GM19240 (cell line): ENCODE results near the gene PYY.
"Not testable (repeated sequence)": the region's sequence is repeated elsewhere in the genome, so short reads cannot be mapped to it uniquely, and the experiment has no call there.

ENCODE experiments used
- DNase-seq: peaks from one replicate; pipeline ENCODE4 v3.0.0; 2011; ENCODE audit warnings: low spot score; ENCODE audit not compliant: insufficient read length

Gene PYY

DNA sequence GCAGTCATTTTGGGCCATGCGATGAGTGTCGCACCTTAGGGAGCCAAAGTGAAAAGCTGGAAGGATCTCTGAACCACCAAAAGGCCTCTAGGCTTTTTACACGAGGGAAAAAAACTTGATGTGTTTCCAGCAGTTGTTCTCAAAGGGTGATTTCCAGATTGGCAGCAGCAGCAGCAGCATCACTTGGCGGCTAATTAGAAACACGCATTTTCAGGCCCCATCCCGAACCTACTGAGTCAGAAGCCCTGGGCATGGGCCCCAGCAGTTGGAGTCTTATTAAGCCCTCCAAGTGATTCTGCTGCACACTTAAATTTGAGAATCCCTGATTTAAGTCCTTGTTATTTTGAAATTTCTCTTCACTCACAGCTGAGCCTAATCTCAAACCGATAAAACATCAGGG, 25.3 kb upstream of the PYY start:
- no peak for DNase-seq

DNA sequence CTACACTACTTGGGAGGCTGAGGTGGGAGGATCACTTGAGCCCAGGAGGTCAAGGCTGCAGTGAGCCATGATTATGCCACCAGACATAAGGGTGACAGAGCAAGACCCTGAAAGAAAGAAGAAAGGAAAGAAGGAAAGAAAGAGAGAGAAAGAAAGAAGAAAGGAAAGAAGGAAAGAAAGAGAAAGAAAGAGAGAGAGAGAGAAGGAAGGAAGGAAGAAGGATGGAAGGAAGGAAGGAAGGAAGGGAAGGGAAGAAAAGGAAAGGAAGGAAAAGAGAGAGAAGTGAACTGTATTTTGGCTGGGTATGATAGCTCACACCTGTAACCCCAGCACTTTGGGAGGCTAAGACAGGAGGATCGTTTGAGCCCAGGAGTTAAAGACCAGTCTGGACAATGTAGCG, 24.3 kb upstream of the PYY start:
- DNase-seq: no peak

DNA sequence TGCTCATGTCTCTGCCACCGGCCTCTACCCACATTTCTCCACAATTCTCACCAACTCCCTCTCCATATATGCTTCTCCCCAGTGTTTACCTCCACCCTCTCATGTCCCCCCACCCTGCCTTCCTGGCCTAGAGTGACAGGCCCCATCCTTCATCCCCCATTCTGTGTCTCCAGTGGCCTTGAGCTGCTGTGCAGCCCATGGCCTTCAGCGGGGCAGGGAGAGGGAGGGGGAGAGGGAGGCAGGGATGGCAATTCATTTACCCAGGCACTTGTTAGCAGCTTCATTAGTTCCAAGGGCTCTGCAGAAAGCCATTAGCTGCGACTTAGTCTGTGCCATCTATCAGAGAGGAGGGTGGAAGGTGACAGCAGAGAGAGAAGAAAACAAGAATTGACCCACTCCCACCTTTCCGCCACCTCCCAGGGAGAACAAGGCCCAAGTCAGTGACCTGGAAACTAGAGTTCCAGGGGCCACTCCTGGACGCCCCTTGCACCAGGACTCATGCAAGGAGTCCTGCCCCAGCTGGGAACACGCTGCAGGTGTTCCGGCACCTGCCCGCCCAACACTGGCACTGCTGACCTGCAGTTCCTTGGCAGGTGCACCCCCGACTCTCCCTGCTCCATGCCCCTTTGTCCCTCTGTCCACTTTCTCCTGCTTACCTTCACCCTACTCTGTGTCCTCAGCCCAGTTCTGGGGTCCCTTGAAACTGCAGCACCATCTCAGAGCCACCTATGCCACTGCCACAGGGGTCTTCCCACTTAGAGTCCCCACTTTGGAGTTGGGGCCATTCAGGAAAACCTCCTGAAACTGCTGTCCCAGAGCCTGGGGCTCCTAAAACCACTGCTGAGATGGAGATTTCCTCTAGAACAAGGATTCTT, 23.5 kb upstream of the PYY start:
- no peak for DNase-seq

DNA sequence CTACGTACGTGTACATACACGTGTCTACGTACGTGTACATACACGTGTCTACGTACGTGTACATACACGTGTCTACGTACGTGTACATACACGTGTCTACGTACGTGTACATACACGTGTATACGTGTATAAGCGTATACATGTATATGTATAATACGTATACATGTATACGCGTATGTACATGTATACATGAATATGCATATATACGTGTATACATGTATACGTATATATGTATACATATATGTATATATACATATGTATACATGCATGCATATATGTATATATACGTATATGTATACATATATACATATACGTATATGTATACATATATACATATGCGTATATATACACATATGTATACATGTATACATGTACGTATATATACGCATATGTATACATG, 22.2 kb upstream of the PYY start:
- DNase-seq: no peak

DNA sequence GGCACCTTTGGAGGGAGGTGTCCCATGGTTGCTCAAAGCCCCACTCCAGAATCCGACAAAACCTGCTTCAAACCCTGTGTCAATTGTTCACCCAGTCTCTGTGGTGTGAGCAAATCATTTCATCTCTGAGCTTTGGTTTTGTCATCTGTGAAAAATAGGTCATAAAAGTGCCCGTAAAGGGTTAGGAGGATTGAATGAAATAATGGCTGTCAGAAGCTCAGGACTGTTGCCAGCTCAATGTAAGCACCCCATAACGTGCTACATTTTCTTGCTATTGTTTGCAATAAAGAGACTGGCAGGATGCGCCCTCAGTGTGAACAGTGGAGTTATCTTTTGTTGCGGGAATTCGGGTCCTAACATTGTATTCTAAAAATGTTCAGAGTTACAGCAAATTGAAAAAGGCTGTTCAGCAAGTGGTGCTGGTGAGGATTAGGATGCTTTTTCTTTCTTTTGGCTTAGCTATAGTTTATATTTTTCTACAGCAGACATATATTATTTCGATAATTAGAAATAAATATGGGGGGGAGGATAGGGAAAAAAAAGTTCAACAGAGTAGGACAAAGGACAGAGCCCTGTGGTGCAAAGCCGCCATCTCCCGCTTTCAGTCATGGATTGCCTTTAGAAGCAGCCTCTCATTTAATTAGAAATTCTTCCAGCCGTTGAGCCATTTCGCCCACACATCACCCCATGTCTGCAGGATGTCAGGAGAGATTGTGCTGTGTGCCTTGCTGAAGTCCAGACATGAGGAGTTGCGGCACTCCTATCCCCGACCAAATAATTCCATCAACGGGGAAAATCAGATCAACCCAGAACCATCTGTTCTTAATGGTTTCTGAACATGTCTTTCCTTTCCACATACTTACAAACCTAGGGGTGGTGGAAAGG, 20.9 kb upstream of the PYY start:
- no peak for DNase-seq

DNA sequence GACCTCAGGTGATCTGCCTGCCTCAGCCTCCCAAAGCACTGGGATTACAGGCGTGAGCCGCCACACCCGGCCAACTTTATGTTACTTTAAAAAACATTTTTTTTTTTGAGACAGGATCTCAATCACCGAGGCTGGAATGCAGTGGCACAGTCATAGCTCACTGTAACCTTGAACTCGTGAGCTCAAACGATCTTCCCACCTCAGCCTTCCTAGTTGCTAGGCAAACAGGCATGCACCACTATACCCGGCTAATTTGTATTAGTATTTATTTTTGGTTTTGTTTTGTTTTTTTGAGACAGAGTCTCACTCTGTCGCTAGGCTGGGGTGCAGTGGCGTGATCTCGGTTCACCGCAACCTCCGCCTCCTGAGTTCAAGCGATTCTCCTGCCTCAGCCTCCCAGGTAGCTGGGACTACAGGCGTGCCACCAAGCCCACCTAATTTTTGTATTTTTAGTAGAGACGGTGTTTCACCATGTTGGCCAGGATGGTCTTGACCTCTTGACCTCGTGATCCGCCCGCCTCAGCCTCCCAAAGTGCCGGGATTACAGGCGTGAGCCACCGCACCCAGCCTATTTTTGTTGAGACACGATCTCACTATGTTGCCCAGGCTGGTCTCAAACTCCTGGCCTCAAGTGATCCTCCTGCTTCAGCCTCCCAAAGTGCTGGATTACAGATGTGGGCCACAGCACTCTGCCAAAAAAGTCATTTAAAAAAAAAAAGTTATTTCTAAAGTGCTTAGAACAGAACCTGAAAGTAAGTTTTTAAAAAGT, 18.9 kb upstream of the PYY start:
- not testable (repeated sequence) for DNase-seq

DNA sequence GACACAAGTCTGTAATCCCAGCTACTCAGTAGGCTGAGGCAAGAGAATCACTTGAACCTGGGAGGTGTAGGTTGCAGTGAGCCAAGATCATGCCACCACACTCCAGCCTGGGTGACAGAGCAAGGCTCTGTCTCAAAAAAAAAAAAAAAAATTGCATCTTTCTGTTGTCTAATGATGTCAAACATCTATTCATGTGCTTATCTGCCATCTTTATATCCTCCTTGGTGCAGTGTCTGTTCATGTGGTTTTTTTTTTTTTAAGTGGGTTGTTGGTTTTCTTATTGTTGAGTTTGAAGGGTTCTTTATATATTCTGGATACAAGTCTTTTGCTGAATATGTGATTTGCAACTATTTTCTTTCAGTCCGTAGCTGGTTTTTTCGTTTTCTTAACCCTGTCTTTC, 17.7 kb upstream of the PYY start:
- DNase-seq: not testable (repeated sequence)

DNA sequence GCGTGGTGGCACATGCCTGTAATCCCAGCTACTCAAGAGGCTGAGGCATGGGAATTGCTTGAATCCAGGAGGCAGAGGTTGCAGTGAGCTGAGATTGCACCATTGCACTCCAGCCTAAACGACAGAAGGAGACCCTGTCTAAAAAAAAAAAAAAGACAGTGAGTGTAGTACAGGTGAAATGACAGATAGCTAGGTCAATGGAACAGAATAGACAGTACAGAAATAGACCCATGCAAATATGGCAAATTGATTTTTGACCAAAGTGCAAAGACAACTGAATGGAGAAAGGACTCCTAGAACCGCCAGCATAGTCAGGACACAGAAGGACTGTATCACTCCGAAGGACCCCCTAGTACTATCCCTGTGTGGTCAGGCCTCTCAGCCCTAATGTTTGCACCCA, 16.6 kb upstream of the PYY start:
- DNase-seq: no peak

DNA sequence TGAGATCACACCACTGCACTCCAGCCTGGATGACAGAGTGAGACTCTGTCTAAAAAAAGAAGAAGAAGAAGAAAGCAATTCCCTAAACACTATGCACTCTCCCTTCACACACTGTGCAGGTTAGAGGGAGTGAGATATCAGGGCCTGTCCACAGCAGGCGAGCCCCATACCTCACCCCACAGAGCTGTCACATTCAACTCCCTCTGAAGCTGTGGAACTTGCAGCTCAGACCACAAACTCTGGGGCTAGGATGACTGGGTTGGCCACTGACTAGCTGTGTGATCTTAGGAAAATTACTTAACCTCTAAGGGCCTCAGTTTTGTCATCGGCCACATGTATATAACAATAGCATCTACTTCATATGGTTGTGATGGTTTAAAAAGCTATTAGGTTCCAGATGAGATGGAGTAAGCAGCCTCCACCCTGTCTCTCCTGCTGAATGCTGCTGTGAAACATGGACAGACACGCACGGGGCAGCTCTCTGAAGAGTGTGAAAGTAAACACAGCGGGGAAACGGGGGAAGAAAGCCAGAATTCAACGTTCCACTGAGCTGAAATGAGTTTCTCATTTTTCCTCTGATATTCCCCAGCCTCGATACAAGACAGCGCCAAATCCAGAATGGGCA, 13.6 kb upstream of the PYY start:
- no peak for DNase-seq

DNA sequence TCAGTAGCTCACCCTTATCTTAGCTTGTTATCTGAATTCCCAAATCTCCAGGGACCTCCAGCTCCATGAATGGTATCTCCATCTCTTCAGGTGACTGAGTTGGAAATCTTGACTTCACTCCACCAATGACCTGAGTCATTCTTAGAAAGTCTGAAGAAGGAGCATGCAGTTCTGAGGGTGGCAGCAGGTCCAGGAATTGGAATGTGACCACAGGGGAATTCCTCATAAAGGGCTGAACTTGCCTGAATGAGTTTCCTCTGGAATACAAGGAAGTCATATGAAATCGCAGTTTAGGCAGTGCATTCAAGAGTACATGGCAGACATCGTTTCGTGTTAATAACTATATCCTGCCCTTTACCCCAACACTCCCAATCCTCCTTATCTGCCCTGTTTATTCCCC, 12.5 kb upstream of the PYY start:
- DNase-seq: no peak

DNA sequence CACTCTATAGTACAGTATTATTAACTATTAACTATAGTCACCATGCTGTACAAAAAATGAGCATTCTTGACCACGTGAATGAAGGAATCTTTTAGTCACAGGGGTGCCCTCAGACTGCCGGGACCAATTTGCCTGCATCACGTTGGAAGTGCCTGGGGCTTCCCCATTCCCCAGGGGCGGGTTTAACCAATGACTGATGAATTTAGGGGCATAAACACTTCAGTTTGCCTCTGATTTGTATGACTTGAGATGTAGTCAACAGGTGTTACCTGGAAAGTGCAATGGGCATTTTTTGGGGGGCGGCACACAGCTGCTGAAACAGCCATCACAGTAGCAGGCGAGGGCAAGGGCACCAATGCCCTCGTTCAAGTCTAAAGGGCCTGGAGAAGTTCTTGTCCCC, 8.7 kb upstream of the PYY start:
- no peak for DNase-seq

DNA sequence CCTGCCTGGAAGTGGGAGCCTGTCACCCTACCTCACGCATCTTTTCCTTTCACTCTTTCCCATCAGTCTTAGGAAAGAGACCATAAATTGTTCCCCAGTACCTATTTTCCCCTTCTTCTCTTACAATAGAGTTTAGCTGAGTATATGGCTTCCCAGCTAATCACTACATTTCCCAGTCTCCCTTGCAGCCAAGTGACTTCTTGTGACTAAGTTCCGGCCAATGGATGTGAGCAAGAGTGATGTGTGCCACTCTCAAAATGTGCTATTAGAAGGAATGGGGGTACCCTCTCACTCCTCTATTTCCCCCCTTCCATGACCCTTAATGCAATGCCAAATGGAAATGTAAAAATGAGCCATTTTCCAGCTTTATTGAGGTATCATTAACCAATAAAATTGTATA, 8.2 kb upstream of the PYY start:
- no peak for DNase-seq

DNA sequence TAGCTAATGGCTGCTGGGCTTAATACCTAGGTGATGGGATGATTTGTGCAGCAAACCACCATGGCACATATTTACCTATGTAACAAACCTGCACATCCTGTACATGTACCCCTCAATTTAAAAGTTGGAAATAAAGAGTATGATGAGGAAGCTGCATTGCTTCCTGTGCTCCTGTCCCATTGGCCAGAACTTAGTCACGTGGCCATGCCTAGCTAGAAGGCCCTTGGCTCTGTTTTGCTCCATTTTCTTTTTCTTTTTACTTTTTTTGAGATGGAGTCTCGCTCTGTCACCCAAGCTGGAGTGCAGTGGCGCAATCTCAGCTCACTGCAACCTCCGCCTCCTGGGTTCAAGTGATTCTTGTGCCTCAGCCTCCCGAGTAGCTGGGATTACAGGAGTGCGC, 7.6 kb upstream of the PYY start:
- not testable (repeated sequence) for DNase-seq

DNA sequence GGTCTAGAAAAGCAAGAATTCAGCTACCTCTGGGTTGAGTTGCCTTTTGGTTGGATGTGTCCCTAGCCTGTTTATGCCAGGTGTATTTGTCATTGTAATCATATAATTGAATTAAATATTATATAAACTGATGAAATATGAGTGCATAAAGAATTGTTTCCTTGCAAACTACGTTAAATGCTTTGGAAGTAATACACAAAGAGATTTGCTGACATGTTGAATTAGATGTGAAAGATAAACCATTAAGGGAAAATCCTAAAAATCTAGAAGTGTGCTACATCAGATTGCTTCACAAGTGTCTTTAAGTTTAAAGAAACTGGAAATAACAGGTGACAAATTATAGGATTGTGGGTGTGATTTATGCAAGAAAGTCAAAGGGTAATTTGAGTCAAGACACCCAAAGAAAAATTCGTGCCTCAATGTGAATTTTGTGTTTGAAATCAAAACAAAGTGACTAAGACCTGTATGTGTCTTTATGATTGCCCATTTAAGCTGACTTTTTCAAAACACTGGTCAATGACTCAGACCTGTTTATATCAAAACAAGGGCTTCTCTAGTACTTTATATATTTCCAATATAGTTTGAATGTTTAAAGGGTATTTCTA, 5.1 kb upstream of the PYY start:
- no peak for DNase-seq

DNA sequence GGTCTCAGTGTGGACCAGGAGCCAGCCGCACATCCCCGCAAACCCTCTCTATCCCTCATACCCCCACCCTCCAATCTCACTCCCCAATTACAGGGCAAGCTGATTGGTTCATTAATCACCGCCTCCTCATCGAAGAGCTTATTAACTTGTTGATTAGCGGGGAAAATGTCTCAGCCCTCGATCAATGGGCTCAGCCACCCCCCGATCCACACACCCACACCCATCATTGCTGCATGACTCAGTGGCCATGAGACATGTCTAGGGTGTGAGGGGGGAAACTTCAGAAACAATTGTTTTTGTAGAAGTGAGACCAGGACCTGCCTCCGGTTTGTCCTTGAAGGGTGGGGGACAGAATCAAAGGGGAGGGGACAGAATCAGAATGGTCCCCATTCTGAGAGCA, 2.5 kb upstream of the PYY start:
- DNase-seq: no peak

DNA sequence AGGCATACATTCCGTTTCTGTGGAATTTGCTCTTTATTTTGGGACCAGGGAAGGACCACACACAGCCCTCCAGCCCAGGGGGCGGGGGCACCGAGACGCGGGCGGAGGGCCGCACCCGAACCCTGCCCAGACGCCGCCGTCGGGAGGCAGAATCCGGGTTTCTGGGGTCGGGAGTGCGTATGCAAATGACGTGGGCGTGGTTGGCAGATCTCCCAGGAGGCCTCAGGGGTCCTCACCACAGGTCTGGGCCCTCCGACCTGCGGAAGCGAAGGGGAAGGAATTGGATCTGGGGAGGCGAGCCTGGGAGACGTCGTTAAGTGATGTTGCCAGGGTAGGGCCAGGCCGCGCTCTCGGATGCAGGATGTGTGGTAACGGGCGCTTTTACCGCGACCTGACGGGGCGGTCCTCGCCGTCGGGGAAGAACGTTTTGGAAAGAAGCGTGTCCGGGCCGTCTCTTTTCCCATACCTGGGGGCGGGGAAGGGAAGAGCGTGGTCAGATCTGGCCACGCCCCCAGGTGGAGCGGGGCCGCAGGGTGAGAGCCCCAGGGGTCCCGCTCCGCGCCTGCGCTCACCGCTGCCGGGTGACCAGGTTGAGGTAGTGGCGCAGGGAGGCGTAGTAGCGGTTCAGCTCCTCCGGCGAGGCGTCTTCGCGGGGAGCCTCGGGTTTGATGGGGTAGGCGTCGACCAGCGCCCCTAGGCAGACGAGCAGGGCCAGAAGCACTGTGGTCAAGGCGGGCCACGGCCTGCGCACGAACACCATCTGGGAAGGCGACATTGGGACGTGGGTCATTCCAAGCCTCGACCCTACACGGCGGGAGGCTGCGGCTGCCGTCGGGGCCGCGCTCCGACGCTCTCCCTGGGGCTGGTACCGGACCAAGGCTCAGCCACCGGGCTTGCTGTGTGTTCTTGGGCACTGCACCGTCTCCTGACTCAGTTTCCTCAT, 745 bp downstream of the PYY start:
- no peak for DNase-seq

DNA sequence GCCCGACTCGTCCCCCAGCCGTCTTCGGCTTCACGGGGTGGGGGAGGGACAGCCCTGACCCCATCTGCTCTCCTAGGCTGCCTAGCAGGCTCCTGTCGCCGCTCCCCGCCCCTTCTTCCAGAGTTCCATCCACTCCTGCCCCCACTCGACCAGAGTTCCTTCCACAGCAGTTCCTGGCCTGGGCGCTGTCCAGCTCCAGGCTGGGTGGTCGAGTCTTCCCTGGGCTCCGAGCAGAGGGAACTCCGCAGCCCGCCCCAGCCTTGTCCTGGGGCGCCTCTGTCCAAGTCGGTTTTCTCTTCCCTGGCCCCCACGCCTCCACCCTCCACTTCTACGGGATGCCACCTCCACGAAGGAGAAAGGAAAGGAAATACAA, 1.4 kb downstream of the PYY start:
- no peak for DNase-seq

DNA sequence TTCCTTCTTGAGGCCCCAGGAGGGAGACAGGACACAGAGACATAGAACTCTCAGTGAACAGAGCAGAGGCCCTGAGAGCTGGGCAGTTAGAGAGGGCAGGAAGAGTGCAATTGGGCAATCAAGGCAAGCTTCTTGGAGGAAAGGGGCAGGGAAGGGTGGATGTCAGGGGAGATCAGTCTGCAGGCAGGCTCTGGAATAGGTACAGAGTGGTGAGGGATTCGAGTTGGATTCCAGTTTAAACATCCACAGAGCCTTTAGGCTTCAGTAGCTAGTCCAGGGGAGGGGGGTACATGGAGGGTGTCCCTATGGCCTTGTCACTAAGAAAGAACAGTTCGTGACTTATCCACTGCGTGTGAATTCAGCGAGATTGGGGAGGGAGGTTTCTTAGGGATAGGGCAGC, 2.0 kb downstream of the PYY start:
- no peak for DNase-seq

DNA sequence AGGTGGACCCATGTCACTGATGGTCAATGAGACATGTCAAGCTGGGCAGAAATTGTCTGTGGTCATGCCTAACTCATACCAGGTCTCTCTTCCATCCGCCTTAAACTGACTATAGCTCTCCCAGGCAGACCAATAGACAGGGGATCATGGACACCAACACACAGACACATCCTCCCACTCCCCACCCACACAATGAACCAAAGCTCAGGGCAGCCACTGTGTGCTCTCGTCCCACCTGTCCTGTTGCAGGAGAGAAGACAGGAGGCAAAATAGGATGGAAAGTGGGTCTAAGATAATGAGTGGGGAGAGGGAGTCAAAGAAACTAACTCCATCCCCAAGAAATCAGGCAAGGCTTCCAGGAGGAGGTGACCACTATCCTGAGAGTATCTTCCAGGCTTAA, 3.2 kb downstream of the PYY start:
- no peak for DNase-seq

DNA sequence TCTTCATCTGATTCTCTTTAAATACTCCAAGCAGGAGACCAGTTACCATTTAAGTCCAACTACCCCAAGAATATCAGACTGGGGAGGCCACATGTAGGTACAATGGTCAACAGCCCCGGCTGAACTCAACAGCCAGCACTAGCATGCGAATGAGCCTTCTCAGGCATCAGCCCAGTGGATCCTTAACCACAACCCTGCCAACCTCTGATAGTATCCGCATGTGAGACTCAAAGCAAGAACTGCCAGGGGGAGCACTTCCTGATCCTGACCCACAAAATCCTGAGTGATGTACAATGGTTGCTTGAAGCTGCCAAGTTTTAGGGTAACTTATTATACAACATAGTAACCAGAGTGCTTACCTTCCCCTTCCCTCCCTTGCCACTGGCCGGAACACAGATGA, 4.0 kb downstream of the PYY start:
- DNase-seq: no peak
